Pancreas (tissue), 10 donors: Measurements from ENCODE around the gene CGGBP1. TPM values are rescaled to one million over a fixed set of nuclear protein-coding genes. Genes with fewer than 3 reads are reported as not detected.
A peak's percentile ranks its signal among the peaks of the same experiment; 100 is the strongest.

Experiments
- ATAC-seq, 4 donors: fragments of 200-7000 bp; cut with Tn5 transposase; one replicate each; pipeline versions ENCODE4 v1.8.0 to v1.9.1; 2020; ENCODE audit warnings: mild to moderate bottlenecking in 4 of 4, moderate library complexity in 4 of 4
- DNase-seq, 6 donors: peaks; one replicate each; pipeline ENCODE4 v3.0.0-alpha.2; 2020
- FAIRE-seq: peaks from 2 replicates; lab custom pipeline; 2012; peaks lifted over from hg19 to GRCh38; lab: Jason Lieb, UNC
- H3K27ac ChIP-seq, 4 donors: fragments of 200-600 bp; sonication (generic); 1 replicate in 3 of 4; 2 replicates in 1 of 4; pipeline versions ENCODE4 v1.5.0 to v1.8.0; 2020
- H3K27me3 ChIP-seq, 4 donors: fragments of 200-600 bp; one replicate each; pipeline ENCODE4 v1.8.0; 2021
- H3K36me3 ChIP-seq, 3 donors: fragments of 200-600 bp; sonication (generic) in 1 of 3; one replicate each; pipeline versions ENCODE4 v1.5.0 to v1.8.0; 2020 to 2021
- H3K4me1 ChIP-seq, 3 donors: fragments of 200-600 bp; one replicate each; pipeline ENCODE4 v1.8.0; 2021
- H3K4me3 ChIP-seq, 4 donors: fragments of 200-600 bp; sonication (generic) in 2 of 4; one replicate each; pipeline versions ENCODE4 v1.5.0 to v1.8.0; 2020 to 2021
- H3K9me3 ChIP-seq, 4 donors: fragments of 200-600 bp; one replicate each; pipeline ENCODE4 v1.8.0; 2021
- CTCF ChIP-seq, 4 donors: fragments of 200-600 bp; sonication (generic) in 3 of 4; IDR thresholded peaks; one replicate each; pipeline versions ENCODE4 v1.5.0 to v1.8.0; 2021; ENCODE audit warnings: antibody characterized with exemption in 4 of 4
- WGBS, 2 donors: extraction: QIAGEN DNeasy Blood & Tissue Kit; methylation state at CpG; one replicate each; pipeline ENCODE4 v1.1.7; 2013; 5-methylcytosine and 5-hydroxymethylcytosine counted together
- intact Hi-C, 3 donors: fragments of 100-400 bp; cut with DNase I; formaldehyde crosslinking; loops; one replicate each; pipeline versions ENCODE4 v1.11.1 to v1.14.2; 2022
- polyA plus RNA-seq, 2 donors: library from polyadenylated mRNA; stranded (reverse); fragments of 200-250 nt; gene quantifications; one replicate each; pipeline ENCODE4 v1.2.3, GENCODE V29; 2013
- total RNA-seq, 6 donors: library from RNA; stranded (reverse); fragmentation: NEBNext Ultra II Directional in 4 of 6; extraction: Animal tissue kit (Norgen Biotek cat#: 25700) in 4 of 6; gene quantifications; one replicate each; pipeline versions ENCODE4 v1.2.1 to v1.2.4, GENCODE V29; 2021 to 2023
- donor health status: healthy with polysubstance abuse.
- donor health status: DM: no; HTN: no; CAD: no; lungs with moderate emphysema.
- donor health status: DM: no; HTN: no; CAD: no.
- donor health status: control.
- donor health status: control.
- donor health status: Bipolar disorder and iron deficiency.
- donor health status: DM: yes; HTN: yes; CAD: no.
- donor health status: DM: no; HTN: no; CAD: no.
- donor health status: DM: no; HTN: no; CAD: no.
- donor health status: DM: yes; HTN: yes; CAD: no.

CGGBP1 gene, protein sequence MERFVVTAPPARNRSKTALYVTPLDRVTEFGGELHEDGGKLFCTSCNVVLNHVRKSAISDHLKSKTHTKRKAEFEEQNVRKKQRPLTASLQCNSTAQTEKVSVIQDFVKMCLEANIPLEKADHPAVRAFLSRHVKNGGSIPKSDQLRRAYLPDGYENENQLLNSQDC
- total RNA-seq (10 to 100 TPM; 17.0 to 40.3 (median 21.1) TPM), polyA plus RNA-seq (10 to 100 TPM; 20.0 to 32.1 TPM)

DNA sequence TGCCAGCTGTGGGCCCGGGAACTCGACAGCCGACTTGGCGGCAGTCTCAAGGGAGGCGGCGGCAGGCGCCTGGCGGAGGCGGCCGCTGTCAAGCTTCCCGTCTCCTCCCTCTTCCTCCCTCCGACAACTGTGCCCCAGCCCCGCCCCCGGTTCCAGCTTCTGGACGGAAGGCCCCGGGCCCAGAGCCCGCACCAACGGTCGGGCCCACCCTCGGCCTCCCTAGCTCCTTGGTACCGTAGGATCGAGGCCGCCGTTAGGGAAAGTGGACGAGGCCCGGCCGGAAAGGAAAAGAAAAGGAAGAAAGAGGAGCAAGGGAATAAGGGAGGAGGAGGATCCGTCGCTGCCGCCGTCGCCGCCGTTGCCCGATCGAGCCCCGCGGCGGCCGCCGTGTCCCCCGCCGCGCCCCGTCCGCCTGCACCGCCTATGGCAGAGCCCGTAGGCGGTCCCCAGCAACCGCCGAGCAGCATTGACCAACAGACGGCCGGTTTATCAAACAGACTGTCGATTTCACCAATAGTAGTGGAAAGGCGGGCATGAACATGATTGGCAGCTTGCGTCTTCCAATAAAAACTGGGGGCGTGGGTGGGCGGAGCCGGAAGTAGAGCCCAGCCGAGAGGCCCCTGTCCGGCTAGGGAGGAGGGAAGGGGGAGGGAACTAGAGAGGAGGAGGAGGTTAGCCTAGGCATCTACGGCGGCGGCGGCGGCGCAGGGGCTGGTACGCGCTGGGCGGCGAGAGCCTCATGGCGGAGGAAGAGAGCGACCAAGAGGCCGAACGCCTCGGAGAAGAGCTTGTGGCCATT lies at the start of gene CGGBP1, which contains the start of gene ZNF654:
TSS of gene CGGBP1 (minus strand) at position 425 of the 799 bp plus-strand sequence. CDS start 3,029 bp downstream, outside the sequence.
TSS of gene ZNF654 (plus strand) at position 675 of the 799 bp plus-strand sequence. CDS start at position 740, 65 bp downstream.
- H3K4me1 ChIP-seq: peaks cover 20 to 35% (median 27%) of the 10 kb centered on the region in 3 donors
- H3K27ac ChIP-seq: peak within 1 kb of the TSS; percentile 87 to 94 (median 92)
- H3K27me3 ChIP-seq: no peaks in the 10 kb centered on the region
- intact Hi-C loops: no loop called here
- peaks cover 0 to 12% (median 0%) of the 10 kb centered on the region in 3 donors for H3K36me3 ChIP-seq
- H3K9me3 ChIP-seq: no peaks in the 10 kb centered on the region
- peak within 1 kb of the TSS; percentile 77 to 98 (median 90) for H3K4me3 ChIP-seq
- FAIRE-seq: peak; percentile 86
- peak; percentile 92 to 97 (median 93) for ATAC-seq
- 0% methylated on average over 69 to 76 of the region's 76 CpGs for WGBS, 2 donors
- peak; percentile 93 to 99 (median 98) for DNase-seq
- no peak for TF ChIP-seq CTCF (IDR thresholded peaks at IDR 0.05)

- Histone ChIP-seq H3K4me1 (no peaks in the 10 kb centered on the region), H3K27me3 (no peaks in the 10 kb centered on the region), H3K27ac (no peak overlapping the region), H3K4me3 (no peak overlapping the region), H3K9me3 (no peaks in the 10 kb centered on the region), H3K36me3 (no peaks in the 10 kb centered on the region)
- intact Hi-C loops: no loop called here
- no peak for DNase-seq
- ATAC-seq: no peak
- no peak for TF ChIP-seq CTCF (IDR thresholded peaks at IDR 0.05)
- no peak for FAIRE-seq
Observed at GRCh38 chr3:88105325-88105724, 46.5 kb upstream of the CGGBP1 start.

GRCh38 chr3:88101142-88101541 lies 42.3 kb upstream of the CGGBP1 start:
- DNase-seq (no peak), ATAC-seq (no peak), FAIRE-seq (no peak)
- intact Hi-C loops: no loop called here
- no peak overlapping the region for H3K4me3 ChIP-seq
- no peaks in the 10 kb centered on the region for H3K9me3 ChIP-seq
- no peaks in the 10 kb centered on the region for H3K4me1 ChIP-seq
- H3K27ac ChIP-seq: no peak overlapping the region
- no peak for TF ChIP-seq CTCF (IDR thresholded peaks at IDR 0.05)
- H3K36me3 ChIP-seq: no peaks in the 10 kb centered on the region
- 97 to 100% methylated on average over 1 of the region's 1 CpG for WGBS, 2 donors
- no peaks in the 10 kb centered on the region for H3K27me3 ChIP-seq

- Histone ChIP-seq H3K9me3 (no peaks in the 10 kb centered on the region), H3K36me3 (peaks cover 0 to 4% (median 0%) of the 10 kb centered on the region in 3 donors), H3K4me3 (no peak overlapping the region), H3K27ac (no peak overlapping the region), H3K27me3 (no peaks in the 10 kb centered on the region), H3K4me1 (peaks cover 0 to 4% (median 0%) of the 10 kb centered on the region in 3 donors)
- intact Hi-C loops: no loop called here
- FAIRE-seq (no peak), ATAC-seq (no peak), DNase-seq (no peak)
- no peak for TF ChIP-seq CTCF (IDR thresholded peaks at IDR 0.05)
- 65 to 78% methylated on average over 1 of the region's 1 CpG for WGBS, 2 donors
Observed at GRCh38 chr3:88093266-88093665, 34.5 kb upstream of the CGGBP1 start.
